Measurements from ENCODE around the gene ABCF3. TPM values are rescaled to one million over a fixed set of nuclear protein-coding genes. Genes with fewer than 3 reads are reported as not detected.
A peak's percentile ranks its signal among the peaks of the same experiment; 100 is the strongest.

Gene ABCF3
- total RNA-seq, 1 donor: 32.4 TPM

DNA sequence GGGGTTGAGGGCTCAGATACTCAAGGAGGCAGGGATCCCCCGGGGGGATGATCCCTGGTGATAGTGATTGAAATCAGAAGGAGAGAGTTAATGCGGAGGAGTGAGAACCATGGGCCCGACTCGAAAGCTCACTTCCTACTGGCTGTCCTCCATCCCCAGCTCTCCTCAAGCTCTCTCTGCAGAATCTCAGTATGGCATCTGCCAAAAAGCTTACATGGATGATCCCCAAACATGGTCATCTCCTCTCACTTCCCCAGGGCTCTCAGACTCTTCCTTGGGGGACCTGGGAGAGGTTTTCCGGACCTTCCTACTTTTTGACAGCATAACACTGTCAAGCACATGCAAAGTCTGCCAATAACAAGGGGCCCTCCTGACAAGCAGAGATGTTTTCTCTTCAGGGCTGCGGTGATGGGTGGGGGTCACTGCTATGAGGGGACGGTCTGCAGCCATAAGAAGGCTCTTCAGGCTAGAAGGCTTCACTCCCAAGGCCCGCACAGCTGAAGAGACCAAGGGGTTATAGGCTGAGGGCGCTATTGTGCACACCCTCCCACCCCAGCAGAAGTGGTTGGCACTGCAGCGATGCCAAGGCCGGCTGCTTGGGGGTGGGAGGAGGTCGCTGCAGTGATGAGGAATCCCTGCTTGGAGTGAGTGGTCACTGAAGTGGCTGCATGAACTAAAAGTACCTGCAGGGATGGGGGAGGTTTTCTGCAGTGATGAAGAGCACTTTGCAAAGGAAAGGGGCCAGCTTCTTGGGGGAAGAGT, 42.6 kb downstream of the ABCF3 start:
- no peak overlapping the region for H3K4me3 ChIP-seq (ENCODE audit: low read depth, low read length)
- no peak for DNase-seq (ENCODE audit: low read depth)
- TF ChIP-seq, protein P1, sequence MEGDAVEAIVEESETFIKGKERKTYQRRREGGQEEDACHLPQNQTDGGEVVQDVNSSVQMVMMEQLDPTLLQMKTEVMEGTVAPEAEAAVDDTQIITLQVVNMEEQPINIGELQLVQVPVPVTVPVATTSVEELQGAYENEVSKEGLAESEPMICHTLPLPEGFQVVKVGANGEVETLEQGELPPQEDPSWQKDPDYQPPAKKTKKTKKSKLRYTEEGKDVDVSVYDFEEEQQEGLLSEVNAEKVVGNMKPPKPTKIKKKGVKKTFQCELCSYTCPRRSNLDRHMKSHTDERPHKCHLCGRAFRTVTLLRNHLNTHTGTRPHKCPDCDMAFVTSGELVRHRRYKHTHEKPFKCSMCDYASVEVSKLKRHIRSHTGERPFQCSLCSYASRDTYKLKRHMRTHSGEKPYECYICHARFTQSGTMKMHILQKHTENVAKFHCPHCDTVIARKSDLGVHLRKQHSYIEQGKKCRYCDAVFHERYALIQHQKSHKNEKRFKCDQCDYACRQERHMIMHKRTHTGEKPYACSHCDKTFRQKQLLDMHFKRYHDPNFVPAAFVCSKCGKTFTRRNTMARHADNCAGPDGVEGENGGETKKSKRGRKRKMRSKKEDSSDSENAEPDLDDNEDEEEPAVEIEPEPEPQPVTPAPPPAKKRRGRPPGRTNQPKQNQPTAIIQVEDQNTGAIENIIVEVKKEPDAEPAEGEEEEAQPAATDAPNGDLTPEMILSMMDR (IDR thresholded peaks at IDR 0.05; ENCODE audit: insufficient read depth, low read length): no peak

DNA sequence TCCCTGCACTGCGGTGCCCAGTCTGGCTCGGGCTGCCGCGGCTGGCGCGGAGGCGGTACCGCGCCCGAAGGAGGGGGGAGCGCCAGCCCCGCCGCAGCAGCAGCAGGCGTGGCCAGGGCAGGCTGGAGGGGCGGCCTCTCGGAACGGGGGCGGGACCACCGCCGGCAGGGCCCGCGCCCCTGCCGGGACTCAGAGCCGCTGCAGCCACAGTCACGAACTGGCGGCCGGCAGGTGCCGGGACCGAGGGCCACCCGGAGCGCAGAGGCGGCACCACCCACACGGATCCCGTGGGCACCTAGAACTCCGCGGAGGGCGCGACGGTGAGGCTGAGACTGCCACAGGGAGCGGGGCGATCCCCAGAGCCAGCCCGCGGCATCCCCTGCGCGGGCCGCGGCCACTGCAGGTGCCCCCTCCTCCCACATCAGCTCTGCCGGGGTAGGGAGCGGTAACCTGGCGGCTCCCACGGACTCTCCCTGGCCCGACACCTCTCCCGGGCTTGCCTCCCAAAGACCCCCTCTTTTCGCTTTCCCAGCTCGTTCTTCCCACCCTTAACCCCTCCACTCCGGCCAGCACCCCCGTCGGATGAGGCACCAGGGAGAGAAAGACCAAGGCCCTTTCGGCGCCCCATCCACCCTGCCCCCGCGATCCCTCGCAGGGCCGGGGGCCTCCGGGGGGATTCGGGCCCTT, 43.5 kb downstream of the ABCF3 start, which contains the start of gene VWA5B2:
VWA5B2 (plus strand) TSS at position 192 of the 687 bp plus-strand sequence. CDS start 944 bp downstream, outside the sequence.
- no peak for DNase-seq (ENCODE audit: low read depth)
- TF ChIP-seq, protein P1 (IDR thresholded peaks at IDR 0.05; ENCODE audit: insufficient read depth, low read length): no peak
- H3K4me3 ChIP-seq (ENCODE audit: low read depth, low read length): peak within 1 kb of the TSS; percentile 55

DNA sequence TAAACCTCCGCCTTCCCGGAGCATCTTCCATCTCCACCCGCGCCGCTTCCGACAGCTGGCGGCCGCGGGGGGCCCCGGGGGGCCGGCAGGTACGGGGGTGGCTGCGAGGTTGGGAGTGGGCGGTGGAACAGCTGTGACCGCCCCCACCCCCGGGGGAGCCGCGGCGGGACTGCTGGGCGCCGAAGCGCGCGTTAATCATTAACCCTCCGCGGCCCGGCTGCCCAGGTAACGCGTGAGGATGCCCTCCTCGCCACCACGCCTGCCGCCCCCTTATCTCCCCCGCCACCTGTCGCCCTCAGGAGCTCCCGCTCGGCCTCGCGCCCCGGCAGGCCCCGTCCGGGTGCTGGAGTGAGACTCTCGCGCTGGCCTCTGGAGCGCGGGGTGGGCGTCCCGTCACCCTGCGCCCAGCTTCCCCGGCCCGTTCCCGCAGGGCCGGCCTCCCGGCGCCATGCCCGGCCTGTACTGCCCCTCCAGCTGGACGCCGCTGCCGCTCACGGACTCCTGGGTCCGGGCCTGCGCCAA, 44.1 kb downstream of the ABCF3 start:
- no peak overlapping the region for H3K4me3 ChIP-seq (ENCODE audit: low read depth, low read length)
- DNase-seq (ENCODE audit: low read depth): no peak

DNA sequence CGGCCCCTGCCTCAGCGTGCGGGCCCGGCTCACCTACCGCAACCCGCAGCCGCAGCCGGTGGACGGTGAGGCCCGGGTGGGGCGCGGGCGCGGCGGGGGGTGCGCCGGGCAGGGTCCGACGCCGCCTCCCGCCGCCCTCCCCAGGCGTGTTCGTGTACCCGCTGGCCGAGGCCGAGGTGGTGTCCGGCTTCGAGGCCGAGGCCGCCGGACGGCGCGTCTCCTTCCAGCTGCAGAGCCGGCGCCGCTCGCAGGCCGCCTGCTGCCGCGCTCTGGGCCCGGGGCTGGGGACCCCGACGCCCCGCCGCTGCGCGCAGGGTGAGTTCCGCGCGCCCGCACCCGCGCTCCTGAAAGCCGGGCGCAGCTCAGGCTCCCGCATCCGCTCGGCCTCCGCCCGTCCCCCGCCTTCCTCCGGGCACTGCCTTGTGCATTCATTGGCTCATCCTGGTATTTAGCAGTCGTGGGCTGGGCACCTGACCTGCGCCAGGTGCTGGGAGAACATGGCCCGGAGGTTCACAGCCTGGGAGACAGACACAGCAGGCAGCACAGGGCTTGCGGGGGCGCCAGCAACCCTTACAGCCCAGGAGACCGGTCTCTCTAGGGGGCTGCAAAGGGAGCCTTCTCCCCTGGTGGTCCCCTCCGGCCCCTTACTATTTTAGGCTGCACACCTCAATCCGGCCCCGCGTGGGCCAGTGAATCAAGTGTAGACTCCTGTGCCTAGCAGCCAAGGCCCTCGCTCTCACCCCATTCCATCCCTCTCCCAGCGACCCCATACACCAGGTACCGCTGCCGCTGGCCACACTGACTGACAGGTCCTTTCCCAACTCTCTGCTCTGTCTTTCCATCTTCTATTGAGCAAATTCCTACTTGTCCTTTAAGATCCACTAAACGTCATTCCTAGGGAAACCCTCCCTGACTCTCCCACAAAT, 44.9 kb downstream of the ABCF3 start:
- TF ChIP-seq, protein P1 (IDR thresholded peaks at IDR 0.05; ENCODE audit: insufficient read depth, low read length): no peak
- no peak for DNase-seq (ENCODE audit: low read depth)
- no peak overlapping the region for H3K4me3 ChIP-seq (ENCODE audit: low read depth, low read length)

More for the DNA sequence above, 44.1 kb downstream of the ABCF3 start:
- TF ChIP-seq, protein P1 (IDR thresholded peaks at IDR 0.05; ENCODE audit: insufficient read depth, low read length): no peak

DNA sequence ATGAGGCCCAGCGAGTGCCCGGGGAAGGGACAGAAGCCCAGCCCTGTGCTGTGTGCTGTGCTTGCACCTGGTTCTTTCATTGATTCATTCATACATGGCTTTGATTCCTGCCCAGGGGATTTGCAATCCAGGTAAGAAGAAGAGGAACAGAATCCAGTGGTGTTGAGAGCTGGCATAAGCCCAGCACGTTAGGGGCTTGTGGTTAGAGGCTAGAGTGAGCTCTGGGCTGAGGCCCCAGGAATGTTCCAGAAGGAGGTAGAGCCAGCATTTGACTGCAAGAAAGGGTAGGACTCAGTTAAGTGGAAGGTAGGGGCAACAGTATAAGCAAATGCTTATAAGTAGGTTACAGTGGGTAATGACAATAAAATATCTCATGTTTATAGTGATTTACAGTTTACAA, 45.7 kb downstream of the ABCF3 start:
- no peak for DNase-seq (ENCODE audit: low read depth)
- TF ChIP-seq, protein P1 (IDR thresholded peaks at IDR 0.05; ENCODE audit: insufficient read depth, low read length): no peak

More for the DNA sequence above, 45.7 kb downstream of the ABCF3 start:
- no peak overlapping the region for H3K4me3 ChIP-seq (ENCODE audit: low read depth, low read length)
